Small intestine (tissue), 7 donors: Measurements from ENCODE around the gene HDAC1. TPM values are rescaled to one million over a fixed set of nuclear protein-coding genes. Genes with fewer than 3 reads are reported as not detected.
"Not testable (repeated sequence)": the region's sequence is repeated elsewhere in the genome, so short reads cannot be mapped to it uniquely, and the experiment has no call there.

Source experiments
- DNase-seq, 2 donors: peaks; one replicate each; pipeline versions ENCODE4 v3.0.0 to v3.0.0-alpha.2; 2013
- FAIRE-seq: peaks from 2 replicates; lab custom pipeline; 2012; peaks lifted over from hg19 to GRCh38; lab: Jason Lieb, UNC
- H3K27ac ChIP-seq, 3 donors: one replicate each; pipeline ENCODE4 v1.5.1; 2013; ENCODE audit warnings: low read length in 2 of 3, mild to moderate bottlenecking in 2 of 3, control low read depth in 1 of 3, inconsistent platforms in 1 of 3, low read depth in 1 of 3, moderate library complexity in 1 of 3
- H3K27me3 ChIP-seq, 3 donors: one replicate each; pipeline ENCODE4 v1.6.1; 2013; ENCODE audit warnings: low read length in 3 of 3, inconsistent platforms in 1 of 3; ENCODE audit not compliant: control insufficient read depth in 3 of 3, insufficient read depth in 3 of 3
- H3K36me3 ChIP-seq, 3 donors: one replicate each; pipeline ENCODE4 v1.6.1; 2013; ENCODE audit warnings: low read length in 3 of 3, inconsistent platforms in 1 of 3, low read depth in 1 of 3, mild to moderate bottlenecking in 1 of 3, moderate library complexity in 1 of 3; ENCODE audit not compliant: control insufficient read depth in 3 of 3, insufficient read depth in 2 of 3
- H3K4me1 ChIP-seq, 3 donors: one replicate each; pipeline ENCODE4 v1.6.1; 2013; ENCODE audit warnings: low read length in 2 of 3, inconsistent platforms in 1 of 3, low read depth in 1 of 3, mild to moderate bottlenecking in 1 of 3, moderate library complexity in 1 of 3; ENCODE audit not compliant: control insufficient read depth in 3 of 3, insufficient read depth in 2 of 3
- H3K4me3 ChIP-seq, 3 donors: one replicate each; pipeline ENCODE4 v1.5.1; 2013; ENCODE audit warnings: low read length in 3 of 3, control low read depth in 1 of 3, inconsistent platforms in 1 of 3, low read depth in 1 of 3, mild to moderate bottlenecking in 1 of 3, moderate library complexity in 1 of 3
- H3K9me3 ChIP-seq, 2 donors: one replicate each; pipeline ENCODE4 v1.6.1; 2013; ENCODE audit warnings: low read depth in 1 of 2, low read length in 1 of 2; ENCODE audit not compliant: control insufficient read depth in 2 of 2, insufficient read depth in 1 of 2
- WGBS, 3 donors: extraction: QIAGEN DNeasy Blood & Tissue Kit; methylation state at CpG; one replicate each; pipeline ENCODE4 v1.1.7; 2013; 5-methylcytosine and 5-hydroxymethylcytosine counted together
- polyA plus RNA-seq, 4 donors: library from polyadenylated mRNA; stranded (reverse) in 3 of 4; unstranded in 1 of 4; fragments of 200-250 nt in 3 of 4; fragments of 120-200 nt in 1 of 4; gene quantifications; one replicate each; pipeline versions ENCODE4 v1.2.1 to v1.2.3, GENCODE V29; 2013
- donor health status: healthy with polysubstance abuse.
- donor health status: control.
- donor health status: control.
- donor health status: Bipolar disorder and iron deficiency.
- donor health status: healthy.

The HDAC1 gene
- polyA plus RNA-seq, 4 donors: 87.0 to 161 (median 112) TPM

DNA sequence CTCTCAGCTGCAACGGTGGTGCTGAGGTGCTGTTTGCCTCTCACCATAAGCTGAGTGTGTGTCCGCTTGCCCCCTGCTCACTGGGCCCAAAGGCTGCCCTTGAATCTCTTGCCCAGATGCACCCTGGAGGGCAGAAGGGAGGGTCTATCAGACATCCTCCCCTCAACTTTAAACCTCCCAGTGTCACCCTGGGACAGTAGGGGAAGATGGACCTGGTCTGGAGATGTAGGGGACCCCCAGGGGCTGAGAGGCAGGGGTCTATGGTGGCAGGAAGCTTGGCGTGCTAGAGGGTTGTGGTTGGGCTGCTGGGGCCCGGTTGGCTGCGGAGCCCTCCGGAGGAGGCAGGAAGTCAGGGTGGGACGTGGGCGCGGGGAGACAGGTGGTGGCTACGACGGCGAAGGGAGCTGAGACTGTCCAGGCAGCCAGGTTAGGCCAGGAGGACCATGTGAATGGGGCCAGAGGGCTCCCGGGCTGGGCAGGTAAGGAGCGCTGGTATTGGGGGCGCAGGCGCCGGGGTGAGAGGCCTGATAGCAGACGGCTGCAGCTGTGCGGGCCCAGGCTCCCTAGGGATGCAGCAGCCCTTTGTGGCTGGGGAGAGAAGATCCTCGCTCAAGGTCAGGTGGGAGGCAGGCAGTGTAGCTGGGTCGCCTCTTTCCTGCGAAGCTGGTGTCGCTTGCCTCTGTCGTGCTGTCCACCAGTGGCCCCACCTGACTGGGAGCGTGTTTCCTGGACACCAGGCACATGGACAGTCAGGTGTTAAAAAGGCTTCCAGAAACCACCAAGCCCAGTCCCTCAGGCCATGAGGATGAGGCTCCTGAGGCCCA is 40.8 kb upstream of the HDAC1 start, which contains the start of gene LCK:
Gene LCK, plus strand, starts transcription at position 373 of the 824 bp plus-strand sequence. CDS start 23,065 bp downstream, outside the sequence.
- Histone ChIP-seq H3K27me3 (no peaks in the 10 kb centered on the region), H3K9me3 (no peaks in the 10 kb centered on the region), H3K4me1 (peaks cover 0 to 21% (median 8%) of the 10 kb centered on the region in 3 donors), H3K27ac (peak within 1 kb of the TSS; percentile 51 to 86 (median 56)), H3K4me3 (peak within 1 kb of the TSS in 2 of 3 donors; percentile 26 to 54), H3K36me3 (no peaks in the 10 kb centered on the region)
- FAIRE-seq (no peak), DNase-seq (no peak)
- 68 to 75% (median 75%) methylated on average over 21 to 25 of the region's 25 CpGs for WGBS, 3 donors

- Histone ChIP-seq H3K27ac (peak overlapping the region in 1 of 3 donors; percentile 49), H3K4me3 (peak overlapping the region in 1 of 3 donors; percentile 28), H3K4me1 (peaks cover 0 to 8% (median 0%) of the 10 kb centered on the region in 3 donors), H3K36me3 (no peaks in the 10 kb centered on the region), H3K27me3 (no peaks in the 10 kb centered on the region), H3K9me3 (no peaks in the 10 kb centered on the region)
- FAIRE-seq (no peak), DNase-seq (no peak)
- WGBS, 3 donors: 61 to 75% (median 73%) methylated on average over 10 of the region's 10 CpGs
These were observed 36.5 kb upstream of the HDAC1 start for GRCh38 chr1:32255072-32256071.

GRCh38 chr1:32256473-32257226 is 35.2 kb upstream of the HDAC1 start:
- FAIRE-seq (no peak), DNase-seq (no peak)
- Histone ChIP-seq H3K27me3 (no peaks in the 10 kb centered on the region), H3K9me3 (no peaks in the 10 kb centered on the region), H3K4me3 (no peak overlapping the region), H3K4me1 (no peaks in the 10 kb centered on the region), H3K27ac (peak overlapping the region in 1 of 3 donors; percentile 63), H3K36me3 (no peaks in the 10 kb centered on the region)
- 57 to 74% (median 69%) methylated on average over 9 of the region's 9 CpGs for WGBS, 3 donors

GRCh38 chr1:32257227-32257508 is 34.7 kb upstream of the HDAC1 start:
- no peaks in the 10 kb centered on the region for H3K36me3 ChIP-seq
- no peak for DNase-seq
- no peak for FAIRE-seq
- H3K4me1 ChIP-seq: no peaks in the 10 kb centered on the region
- WGBS, 3 donors: 86 to 98% (median 91%) methylated on average over 6 of the region's 6 CpGs
- peak overlapping the region in 1 of 3 donors; percentile 13 for H3K27ac ChIP-seq
- no peak overlapping the region for H3K4me3 ChIP-seq
- no peaks in the 10 kb centered on the region for H3K27me3 ChIP-seq
- H3K9me3 ChIP-seq: no peaks in the 10 kb centered on the region

GRCh38 chr1:32263236-32263593 is 28.7 kb upstream of the HDAC1 start:
- H3K4me1 ChIP-seq, H3K27me3 ChIP-seq, FAIRE-seq, H3K4me3 ChIP-seq, H3K9me3 ChIP-seq, DNase-seq, H3K36me3 ChIP-seq, H3K27ac ChIP-seq: not testable (repeated sequence)
- WGBS, 3 donors: 92 to 99% (median 95%) methylated on average over 4 of the region's 4 CpGs

DNA sequence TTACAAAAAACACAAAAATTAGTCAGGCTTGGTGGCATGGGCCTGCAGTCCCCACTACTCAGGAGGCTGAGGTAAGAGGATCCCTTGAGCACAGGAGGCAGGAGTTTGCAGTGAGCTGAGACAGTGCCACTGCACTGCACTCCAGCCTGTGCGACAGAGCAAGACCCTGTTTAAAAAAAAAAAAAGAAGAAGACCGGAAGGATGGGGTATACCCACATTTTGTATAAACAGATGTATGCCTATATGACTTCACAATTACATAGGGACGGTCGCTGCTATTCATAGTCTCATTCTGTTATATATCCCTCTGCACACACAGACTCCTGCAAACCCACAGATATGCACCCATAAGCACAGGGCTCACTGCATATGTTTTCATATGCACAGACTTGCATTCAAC is 28.1 kb upstream of the HDAC1 start:
- FAIRE-seq (no peak), DNase-seq (no peak)
- Histone ChIP-seq H3K4me3 (no peak overlapping the region), H3K36me3 (no peaks in the 10 kb centered on the region), H3K4me1 (no peaks in the 10 kb centered on the region), H3K27ac (no peak overlapping the region), H3K9me3 (no peaks in the 10 kb centered on the region), H3K27me3 (no peaks in the 10 kb centered on the region)
- WGBS, 3 donors: 75 to 93% (median 84%) methylated on average over 4 of the region's 4 CpGs

DNA sequence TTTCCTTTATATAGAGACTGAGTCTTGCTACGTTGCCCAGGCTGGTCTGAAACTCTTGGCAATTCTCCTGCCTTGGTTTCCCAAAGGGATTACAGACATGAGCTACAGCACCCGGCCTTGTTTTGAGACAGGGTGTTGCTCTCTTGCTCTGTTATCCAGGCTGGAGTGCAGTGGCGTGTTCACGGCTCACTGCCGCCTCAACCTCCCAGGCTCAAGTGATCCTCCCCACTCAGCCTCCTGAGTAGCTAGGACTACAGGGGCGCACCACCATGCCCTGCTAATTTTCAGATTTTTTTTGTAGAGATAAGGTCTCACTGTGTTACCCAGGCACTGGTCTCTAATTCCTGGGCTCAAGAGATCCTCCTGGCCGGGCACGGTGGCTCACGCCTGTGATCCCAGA is 26.0 kb upstream of the HDAC1 start:
- H3K4me1 ChIP-seq: no peaks in the 10 kb centered on the region
- no peaks in the 10 kb centered on the region for H3K27me3 ChIP-seq
- H3K27ac ChIP-seq: no peak overlapping the region
- 94 to 98% (median 95%) methylated on average over 9 of the region's 9 CpGs for WGBS, 3 donors
- DNase-seq: no peak
- no peak overlapping the region for H3K4me3 ChIP-seq
- H3K9me3 ChIP-seq: no peaks in the 10 kb centered on the region
- H3K36me3 ChIP-seq: no peaks in the 10 kb centered on the region
- no peak for FAIRE-seq
